ENCODE data around the gene PFKFB3.

GRCh38 chr10:6300784-6301460 is 98.2 kb downstream of the PFKFB3 start:
- TF ChIP-seq CTCF (IDR thresholded peaks at IDR 0.05), result no peak
- no peak for TF ChIP-seq EZH2 (IDR thresholded peaks at IDR 0.05)
- no peak for TF ChIP-seq EZH2phosphoT487 (IDR thresholded peaks at IDR 0.05)

Data from neural progenitor cell (in vitro differentiated cells).